Middle frontal gyrus (tissue), 1 donor: Measurements from ENCODE around the gene NAGA.
"Not testable (repeated sequence)": the region's sequence is repeated elsewhere in the genome, so short reads cannot be mapped to it uniquely, and the experiment has no call there.

ENCODE experiments used
- DNase-seq: peaks from one replicate; pipeline ENCODE4 v3.0.0-alpha.2; 2015; ENCODE audit warnings: low spot score; ENCODE audit errors: extremely low spot score

Gene NAGA

DNA sequence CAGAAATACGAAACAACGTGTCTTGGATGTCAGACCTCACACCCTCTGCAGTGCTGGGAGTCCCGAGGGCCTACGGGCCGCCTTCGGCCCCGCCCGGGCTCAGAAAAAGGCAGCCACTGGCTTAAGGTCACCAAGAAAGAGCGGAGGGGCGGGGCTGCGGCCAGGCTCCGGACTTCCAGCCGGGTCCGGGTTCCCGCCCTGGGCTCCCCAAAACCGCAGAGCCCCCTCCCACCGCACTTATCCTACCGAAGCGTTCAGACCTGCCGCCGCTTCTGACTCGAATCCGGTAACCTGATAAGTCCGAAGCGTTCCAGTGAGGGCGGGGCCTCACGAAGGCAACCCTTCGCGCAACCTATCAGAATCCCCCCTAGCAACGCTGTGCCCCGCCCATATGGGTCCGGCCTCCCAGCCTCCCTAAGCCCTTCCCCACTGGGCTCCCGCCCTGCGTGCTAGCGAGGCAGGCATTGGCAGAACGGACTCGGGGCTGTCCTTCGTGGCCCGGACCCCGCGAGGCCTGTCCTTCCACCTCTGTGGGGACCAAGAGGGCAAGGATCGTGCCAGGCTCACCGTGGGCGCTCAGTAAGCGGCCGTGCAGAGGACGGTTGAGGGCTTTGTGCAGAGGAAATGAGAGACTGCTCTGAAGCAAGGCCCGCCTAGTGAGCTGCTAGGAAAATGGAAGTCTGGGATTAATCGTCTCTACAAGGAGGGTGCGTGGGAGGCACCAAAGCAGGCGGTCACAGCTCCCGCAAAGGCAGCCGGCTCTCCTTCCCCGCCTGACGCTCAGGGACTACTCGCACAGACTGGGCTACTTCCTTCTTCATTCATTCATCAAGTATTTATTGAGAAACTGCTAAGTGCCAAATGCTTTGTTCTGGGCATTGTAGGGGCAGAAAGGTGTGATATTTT, at the start of gene NAGA:
Gene NAGA (minus strand): TSS at position 296 of the 906 bp plus-strand sequence. CDS start 515 bp downstream, outside the sequence.
- DNase-seq, result peak; percentile 93

- DNase-seq, result no peak
Observed at GRCh38 chr22:42116848-42117424, 46.3 kb upstream of the NAGA start.

- DNase-seq, result not testable (repeated sequence)
Observed at GRCh38 chr22:42115420-42115830, 44.8 kb upstream of the NAGA start.

DNA sequence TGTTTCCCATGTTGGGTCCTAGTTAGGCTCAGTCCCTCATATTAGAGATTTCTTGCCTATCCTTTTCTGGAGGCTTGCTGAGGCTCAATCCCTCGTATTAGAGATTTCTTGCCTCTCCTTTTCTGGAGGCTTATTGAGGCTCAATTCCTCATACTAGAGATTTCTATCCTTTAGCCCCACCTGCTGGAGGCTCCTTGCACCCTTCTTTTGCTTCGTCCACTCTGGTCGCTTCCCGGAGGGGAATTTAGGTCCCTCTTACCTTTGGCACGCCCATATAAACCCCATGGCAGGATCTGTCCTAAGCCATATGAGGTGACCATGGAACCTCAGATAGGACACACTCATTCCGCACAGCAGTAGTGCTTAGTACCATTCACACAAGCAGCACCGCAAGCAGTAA, 44.1 kb upstream of the NAGA start:
- no peak for DNase-seq

- DNase-seq, result not testable (repeated sequence)
Observed at GRCh38 chr22:42112793-42113192, 42.2 kb upstream of the NAGA start.

DNA sequence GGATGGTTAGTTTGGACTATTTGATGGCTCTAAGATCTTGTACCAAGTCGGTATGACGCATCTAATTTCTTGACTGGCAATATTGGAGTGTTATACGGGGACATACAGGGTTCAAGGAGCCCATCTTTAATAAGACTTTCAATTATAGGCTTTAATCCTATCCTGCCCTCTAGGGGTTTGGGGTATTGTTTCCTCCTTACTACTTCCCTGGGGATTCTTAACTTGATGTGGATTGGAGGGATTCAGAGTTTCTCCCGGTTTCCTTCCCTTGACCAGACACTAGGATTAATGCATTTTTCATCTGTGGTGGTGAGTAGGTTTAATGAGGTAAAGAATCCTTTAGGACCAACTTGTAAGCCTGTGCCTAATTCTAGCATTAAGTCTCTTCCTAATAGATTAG, 41.2 kb upstream of the NAGA start:
- DNase-seq, result no peak

GRCh38 chr22:42108848-42109247, 38.2 kb upstream of the NAGA start:
- no peak for DNase-seq

DNA sequence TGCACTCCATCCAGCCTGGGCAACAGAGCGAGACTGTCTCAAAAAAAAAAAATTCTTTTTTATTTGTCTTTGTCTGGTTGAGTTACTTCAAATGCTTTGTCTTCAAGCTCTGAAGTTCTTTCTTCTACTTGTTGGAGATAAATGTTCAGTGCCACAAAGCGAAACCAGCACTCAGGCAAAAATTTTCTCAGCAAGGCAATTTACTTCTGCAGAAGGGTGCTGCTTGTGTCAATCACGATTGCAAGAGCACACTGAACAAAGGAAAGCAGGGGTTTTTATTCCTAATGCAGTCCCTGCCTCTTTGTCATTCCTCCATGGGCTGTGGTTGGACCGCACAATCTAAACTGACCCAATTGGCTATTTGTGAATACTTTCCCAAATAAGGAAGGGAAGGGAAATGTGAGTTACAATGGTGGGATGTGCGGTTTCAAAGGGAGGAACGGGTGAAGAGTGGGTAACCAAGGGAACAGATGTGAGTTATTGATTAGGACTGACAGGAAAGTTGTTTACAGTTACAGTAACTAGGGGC, 33.8 kb upstream of the NAGA start:
- DNase-seq, result not testable (repeated sequence)

GRCh38 chr22:42101199-42101598, 30.6 kb upstream of the NAGA start:
- DNase-seq, result no peak

DNA sequence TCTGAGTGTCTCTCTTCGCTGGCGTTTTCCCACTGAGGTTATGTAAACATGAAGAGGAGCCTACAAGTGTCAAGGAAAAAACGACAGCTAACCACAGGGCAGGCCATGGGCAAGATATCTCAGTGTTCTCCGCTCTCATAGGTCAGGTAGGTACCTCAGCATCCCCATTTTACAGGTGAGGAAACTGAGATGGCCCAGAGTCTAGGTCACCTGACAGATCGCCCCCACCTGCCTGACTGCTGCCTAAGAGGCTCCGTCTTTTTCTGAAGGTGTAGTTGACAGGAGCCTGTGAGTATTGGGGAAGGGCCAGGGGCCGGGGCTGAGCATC, 20.8 kb upstream of the NAGA start:
- DNase-seq, result no peak

- DNase-seq, result peak; percentile 99
Observed at GRCh38 chr22:42090596-42091454, 20.2 kb upstream of the NAGA start, which contains the start of gene NDUFA6. Gene NDUFA6 (minus strand): TSS chr22:42090772. CDS start chr22:42090744, 28 bp downstream.

DNA sequence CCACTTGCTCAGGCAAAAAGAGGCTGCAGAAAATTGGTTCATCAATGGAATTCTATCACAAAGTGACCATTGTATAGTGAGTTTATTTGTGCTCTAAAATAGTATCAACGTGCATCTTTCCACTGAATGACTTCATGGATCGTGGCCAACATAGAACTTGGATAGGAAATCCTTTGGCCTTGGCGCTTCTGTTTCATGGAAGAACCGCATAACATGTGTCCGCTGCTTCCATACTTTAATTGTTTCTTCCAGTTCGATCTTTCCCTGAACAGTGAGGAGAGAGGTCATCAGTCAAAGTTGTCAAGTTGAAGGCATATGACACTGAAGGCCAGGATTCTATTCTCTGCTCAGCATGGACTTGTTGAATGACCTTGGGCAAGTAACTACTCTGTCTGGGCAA, 15.4 kb upstream of the NAGA start:
- DNase-seq, result no peak

DNA sequence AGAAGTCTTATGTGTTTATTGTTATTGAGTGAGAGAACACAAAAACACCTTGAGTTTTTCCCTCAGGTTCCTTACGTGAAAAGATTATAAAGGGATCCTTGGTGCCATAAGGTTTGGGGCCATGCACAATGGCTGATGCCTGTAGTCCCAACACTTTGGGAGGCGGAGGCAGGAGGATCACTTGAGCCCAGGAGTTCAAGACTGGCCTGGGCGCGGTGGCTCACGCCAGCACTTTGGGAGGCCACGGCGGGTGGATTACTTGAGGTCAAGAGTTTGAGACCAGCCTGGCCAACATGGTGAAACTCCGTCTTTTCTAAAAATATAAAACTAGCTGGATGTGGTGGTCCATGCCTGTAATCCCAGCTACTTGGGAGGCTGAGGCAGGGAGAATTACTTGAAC, 14.3 kb upstream of the NAGA start:
- DNase-seq, result no peak

GRCh38 chr22:42083119-42083518, 12.5 kb upstream of the NAGA start:
- no peak for DNase-seq

DNA sequence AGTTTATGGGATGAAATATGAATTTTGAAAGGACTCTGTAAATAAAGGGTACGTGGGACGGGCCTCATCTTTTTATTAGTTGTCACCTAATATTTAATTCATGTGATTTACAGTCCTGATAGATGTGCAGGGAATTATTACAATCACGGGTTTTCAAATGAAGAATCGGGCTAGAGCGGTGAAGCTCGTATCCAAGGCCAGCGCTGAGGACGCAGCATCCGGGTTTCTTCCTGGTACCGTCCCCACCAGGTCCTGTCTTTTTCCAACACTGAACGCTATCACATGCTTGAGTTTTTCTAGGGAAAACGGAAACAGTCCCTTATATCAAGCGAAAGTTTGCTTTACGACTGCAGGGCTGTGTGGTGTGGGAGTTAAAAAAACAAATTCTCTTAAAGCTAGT, 9.7 kb upstream of the NAGA start:
- no peak for DNase-seq

DNA sequence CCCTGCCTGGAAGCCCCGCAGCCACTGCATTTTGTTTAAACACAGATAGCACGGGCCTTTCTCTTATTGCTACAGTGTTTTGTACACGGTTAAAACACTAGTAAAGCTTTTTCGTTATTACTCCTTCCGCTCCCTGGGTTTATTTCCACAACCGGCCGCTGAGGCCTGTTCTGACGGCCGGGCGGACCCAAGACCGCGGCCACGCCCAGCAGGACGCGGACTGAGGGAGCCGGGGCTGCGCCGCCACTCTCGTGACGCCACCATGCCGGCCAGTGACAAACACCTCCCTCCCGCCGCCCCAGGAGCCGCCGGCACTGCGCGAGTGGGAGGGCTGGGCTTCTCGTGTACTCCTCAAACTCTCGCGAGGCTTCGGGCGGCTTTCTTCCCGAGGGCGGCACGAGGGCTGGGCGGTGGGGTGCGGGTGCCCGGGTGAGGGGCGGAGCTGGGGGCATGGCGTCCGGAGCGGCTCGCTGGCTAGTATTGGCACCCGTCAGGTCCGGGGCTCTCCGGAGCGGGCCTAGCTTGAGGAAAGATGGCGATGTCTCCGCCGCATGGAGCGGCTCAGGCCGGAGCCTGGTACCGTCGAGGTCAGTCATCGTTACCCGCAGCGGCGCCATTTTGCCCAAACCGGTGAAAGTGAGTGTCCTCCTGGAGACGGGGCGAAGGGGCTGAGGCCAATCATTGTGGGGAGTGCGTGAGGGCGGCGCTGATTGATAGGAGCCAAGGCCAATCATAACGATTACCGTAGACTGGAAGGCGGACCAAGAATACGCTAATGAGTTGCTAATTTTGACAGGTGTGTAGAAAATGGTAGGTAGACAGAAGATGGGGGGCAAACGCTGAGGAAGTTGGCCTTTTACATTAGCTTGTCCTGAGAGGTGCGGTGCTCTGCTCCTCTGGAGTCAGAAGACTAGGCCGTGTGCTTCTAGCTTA, 9.0 kb upstream of the NAGA start, which contains the start of gene SMDT1:
Gene SMDT1 (plus strand): TSS at position 382 of the 933 bp plus-strand sequence. CDS start 69 bp downstream, at position 451.
- DNase-seq, result peak; percentile 99

DNA sequence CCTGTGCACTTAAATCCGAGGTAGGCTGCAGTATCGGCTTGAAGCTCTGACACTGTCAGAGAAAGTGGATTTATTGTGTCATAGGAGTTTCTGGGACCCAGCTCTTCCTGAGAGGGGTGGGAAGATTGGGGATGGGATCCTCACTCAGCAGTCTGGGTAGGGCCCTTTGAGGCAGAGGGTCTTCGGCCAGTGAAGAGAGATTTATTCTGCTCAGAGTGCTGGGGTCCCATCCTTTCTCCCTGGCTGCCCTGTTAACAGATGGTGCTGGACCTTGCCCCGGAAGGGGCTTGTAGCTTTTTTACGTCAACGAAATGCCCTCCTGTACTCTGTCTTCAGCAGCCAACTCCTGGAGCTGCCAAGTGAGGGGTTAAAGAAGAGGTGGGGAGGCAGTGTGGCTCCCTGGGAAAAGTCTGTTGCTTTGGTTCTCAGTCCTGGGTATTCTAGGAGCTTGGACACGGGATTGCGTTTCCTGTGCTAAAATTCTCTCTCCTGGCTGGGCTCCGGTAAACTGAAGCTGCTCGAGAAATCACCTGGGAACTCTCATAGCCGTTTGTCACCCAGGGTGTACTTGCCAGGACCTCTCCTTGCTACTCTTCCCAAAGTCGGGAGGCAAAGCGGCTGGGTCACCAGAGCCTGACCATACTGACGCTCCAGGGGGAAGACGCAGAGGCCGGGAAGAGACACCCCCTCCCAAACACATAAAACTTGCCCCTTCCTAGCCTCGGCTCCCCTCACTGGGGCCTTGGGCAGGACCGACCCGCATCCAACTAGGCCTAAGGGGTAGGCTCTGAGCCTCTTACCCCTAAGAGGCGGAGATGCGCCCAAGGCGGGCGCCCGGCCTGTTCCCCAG, 8.1 kb upstream of the NAGA start:
- no peak for DNase-seq

DNA sequence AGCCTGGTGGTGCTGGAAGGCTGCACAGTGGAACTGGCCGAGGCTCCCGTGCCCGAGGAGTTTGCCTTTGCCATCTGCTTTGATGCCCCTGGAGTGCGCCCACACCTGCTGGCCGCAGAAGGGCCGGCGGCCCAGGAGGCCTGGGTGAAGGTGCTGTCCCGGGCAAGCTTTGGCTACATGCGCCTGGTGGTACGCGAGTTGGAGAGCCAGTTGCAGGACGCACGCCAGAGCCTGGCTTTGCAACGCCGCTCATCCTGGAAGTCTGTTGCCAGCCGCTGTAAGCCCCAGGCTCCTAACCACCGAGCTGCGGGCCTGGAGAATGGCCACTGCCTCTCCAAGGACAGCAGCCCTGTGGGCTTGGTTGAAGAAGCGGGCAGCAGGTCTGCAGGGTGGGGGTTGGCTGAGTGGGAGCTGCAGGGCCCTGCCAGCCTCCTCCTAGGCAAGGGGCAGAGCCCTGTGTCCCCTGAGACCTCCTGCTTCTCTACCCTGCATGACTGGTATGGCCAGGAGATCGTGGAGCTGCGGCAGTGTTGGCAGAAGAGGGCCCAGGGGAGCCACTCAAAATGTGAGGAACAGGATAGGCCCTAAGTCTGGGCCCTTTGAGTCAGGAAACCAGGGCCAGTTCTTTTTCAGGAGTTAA, 7.0 kb upstream of the NAGA start:
- DNase-seq, result no peak
